Gastrocnemius medialis (tissue), 4 donors: Measurements from ENCODE around the gene SNX11.

ENCODE experiments used
- POLR2A ChIP-seq, 2 donors: fragments of 450-650 bp; IDR thresholded peaks; one replicate each; pipeline ENCODE4 v1.6.1; 2017; ENCODE audit warnings: antibody characterized with exemption in 2 of 2, mild to moderate bottlenecking in 2 of 2, moderate library complexity in 2 of 2
- TF ChIP-seq, protein P1 (sequence below), 5 experiments: fragments of 450-650 bp in 3 of 5; fragments of 200-600 bp in 2 of 5; sonication (generic) in 2 of 5; IDR thresholded peaks in 4 of 5; conservative IDR thresholded peaks in 1 of 5; 1 replicate in 4 of 5; 2 replicates in 1 of 5; pipeline ENCODE4 v1.5.1; 2016 to 2019; ENCODE audit warnings: antibody characterized with exemption in 5 of 5, mild to moderate bottlenecking in 3 of 5, moderate library complexity in 3 of 5

DNA sequence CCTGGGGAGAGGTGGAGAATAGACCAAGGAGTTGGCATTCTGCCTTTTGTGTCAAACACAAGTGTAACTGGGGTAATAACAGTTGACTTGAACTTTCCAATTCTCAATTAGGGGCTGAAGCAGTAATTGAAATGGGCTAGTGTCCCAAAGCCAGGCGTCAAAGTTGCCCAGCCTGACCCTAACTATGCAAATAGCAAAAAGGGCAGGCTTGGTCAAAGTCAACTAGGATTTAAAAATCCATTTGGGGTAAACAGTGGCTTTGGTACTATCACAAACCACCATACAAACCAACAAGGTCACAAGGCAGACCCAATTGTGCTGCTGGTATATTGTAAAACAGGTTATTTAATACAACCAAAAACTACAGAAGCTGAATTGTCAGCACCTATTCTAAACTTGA is 41.4 kb upstream of the SNX11 start:
- TF ChIP-seq, protein P1, sequence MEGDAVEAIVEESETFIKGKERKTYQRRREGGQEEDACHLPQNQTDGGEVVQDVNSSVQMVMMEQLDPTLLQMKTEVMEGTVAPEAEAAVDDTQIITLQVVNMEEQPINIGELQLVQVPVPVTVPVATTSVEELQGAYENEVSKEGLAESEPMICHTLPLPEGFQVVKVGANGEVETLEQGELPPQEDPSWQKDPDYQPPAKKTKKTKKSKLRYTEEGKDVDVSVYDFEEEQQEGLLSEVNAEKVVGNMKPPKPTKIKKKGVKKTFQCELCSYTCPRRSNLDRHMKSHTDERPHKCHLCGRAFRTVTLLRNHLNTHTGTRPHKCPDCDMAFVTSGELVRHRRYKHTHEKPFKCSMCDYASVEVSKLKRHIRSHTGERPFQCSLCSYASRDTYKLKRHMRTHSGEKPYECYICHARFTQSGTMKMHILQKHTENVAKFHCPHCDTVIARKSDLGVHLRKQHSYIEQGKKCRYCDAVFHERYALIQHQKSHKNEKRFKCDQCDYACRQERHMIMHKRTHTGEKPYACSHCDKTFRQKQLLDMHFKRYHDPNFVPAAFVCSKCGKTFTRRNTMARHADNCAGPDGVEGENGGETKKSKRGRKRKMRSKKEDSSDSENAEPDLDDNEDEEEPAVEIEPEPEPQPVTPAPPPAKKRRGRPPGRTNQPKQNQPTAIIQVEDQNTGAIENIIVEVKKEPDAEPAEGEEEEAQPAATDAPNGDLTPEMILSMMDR (IDR thresholded peaks at IDR 0.05 in 4 of 5, conservative IDR thresholded peaks at IDR 0.05 in 1 of 5), result no peak
- no peak for TF ChIP-seq POLR2A (IDR thresholded peaks at IDR 0.05)
